Thymus (tissue), 11 donors: ENCODE results near the gene PPM1H. TPM values are rescaled to one million over a fixed set of nuclear protein-coding genes. Genes with fewer than 3 reads are reported as not detected.

Source experiments
- DNase-seq, 9 donors: peaks; one replicate each; pipeline ENCODE4 v3.0.0-alpha.2; 2013; ENCODE audit warnings: low spot score in 9 of 9, low read depth in 6 of 9, missing footprints in 1 of 9
- H3K27ac ChIP-seq, 2 donors: one replicate each; pipeline ENCODE4 v1.5.1; 2013; ENCODE audit warnings: control low read depth in 1 of 2, low read depth in 1 of 2, low read length in 1 of 2, mild to moderate bottlenecking in 1 of 2, moderate library complexity in 1 of 2
- H3K27me3 ChIP-seq, 2 donors: one replicate each; pipeline ENCODE4 v1.5.1; 2013; ENCODE audit warnings: low read length in 1 of 2; ENCODE audit not compliant: control insufficient read depth in 2 of 2, insufficient read depth in 1 of 2
- H3K36me3 ChIP-seq, 2 donors: one replicate each; pipeline ENCODE4 v1.5.1; 2013; ENCODE audit warnings: low read length in 1 of 2, mild to moderate bottlenecking in 1 of 2, moderate library complexity in 1 of 2; ENCODE audit not compliant: control insufficient read depth in 2 of 2, insufficient read depth in 2 of 2
- H3K4me1 ChIP-seq, 2 donors: one replicate each; pipeline ENCODE4 v1.5.1; 2013; ENCODE audit warnings: low read length in 2 of 2; ENCODE audit not compliant: control insufficient read depth in 2 of 2, insufficient read depth in 2 of 2
- H3K4me3 ChIP-seq, 2 donors: one replicate each; pipeline ENCODE4 v1.5.1; 2013; ENCODE audit warnings: low read length in 2 of 2, control low read depth in 1 of 2, mild to moderate bottlenecking in 1 of 2
- H3K9me3 ChIP-seq, 2 donors: one replicate each; pipeline ENCODE4 v1.5.1; 2013; ENCODE audit warnings: low read length in 1 of 2, mild to moderate bottlenecking in 1 of 2; ENCODE audit not compliant: control insufficient read depth in 2 of 2, insufficient read depth in 1 of 2
- WGBS: extraction: QIAGEN DNeasy Blood & Tissue Kit; methylation state at CpG from one replicate; pipeline ENCODE4 v1.1.7; 2013; 5-methylcytosine and 5-hydroxymethylcytosine counted together
- polyA plus RNA-seq: library from polyadenylated mRNA; stranded (reverse); fragments of 200-250 nt; gene quantifications from one replicate; pipeline ENCODE4 v1.2.3, GENCODE V29; 2013
- total RNA-seq: library from RNA; stranded (reverse); fragments of 120-200 nt; gene quantifications from one replicate; pipeline ENCODE4 v1.2.4, GENCODE V29; 2013
- donor health status: healthy.

The PPM1H gene
- total and polyA plus RNA-seq, 2 donors = 3.6 to 7.8 TPM

DNA sequence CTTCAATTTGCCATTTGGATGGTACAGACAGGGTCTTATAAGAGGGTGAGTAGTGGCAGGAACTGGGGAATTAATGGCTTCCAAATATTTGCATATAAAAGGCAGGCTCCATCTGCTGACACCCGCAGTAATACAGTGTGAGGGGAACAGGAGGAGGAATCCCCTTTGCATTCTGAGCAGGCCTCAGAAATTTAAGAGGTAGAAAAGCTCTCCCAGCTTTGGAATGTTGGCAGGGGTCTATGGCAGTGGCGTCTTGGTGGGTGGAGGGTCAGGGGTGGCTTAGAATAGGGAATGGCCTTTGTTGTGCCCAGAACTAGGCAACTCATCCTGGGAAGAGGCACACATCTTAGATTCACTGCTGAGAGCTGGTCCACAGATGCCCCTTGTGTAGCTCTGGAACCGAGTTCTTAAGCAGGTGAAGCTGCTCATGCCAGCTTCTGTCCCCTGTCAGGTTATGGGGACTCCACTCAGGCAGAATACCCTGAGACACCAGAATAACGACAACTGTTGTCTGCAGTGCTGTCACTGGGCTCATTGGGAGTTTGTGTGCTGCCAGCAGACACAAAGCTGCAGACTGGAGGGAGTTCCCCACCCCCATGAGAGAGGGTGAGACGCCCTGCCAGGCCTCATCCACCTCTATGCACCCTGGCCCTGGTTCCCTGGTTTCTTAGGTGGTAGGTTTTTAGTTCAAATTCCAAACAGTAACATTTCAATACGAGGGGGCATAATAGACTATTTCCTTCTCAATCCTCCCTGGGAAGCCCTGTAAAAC lies 278.2 kb downstream of the PPM1H start:
- Histone ChIP-seq H3K27ac (no peak overlapping the region), H3K4me1 (peaks cover 5 to 25% of the 10 kb centered on the region in 2 donors), H3K4me3 (no peak overlapping the region), H3K9me3 (no peaks in the 10 kb centered on the region), H3K36me3 (no peaks in the 10 kb centered on the region), H3K27me3 (no peaks in the 10 kb centered on the region)
- no peak for DNase-seq
- WGBS = 93% methylated on average over 6 of the region's 6 CpGs

DNA sequence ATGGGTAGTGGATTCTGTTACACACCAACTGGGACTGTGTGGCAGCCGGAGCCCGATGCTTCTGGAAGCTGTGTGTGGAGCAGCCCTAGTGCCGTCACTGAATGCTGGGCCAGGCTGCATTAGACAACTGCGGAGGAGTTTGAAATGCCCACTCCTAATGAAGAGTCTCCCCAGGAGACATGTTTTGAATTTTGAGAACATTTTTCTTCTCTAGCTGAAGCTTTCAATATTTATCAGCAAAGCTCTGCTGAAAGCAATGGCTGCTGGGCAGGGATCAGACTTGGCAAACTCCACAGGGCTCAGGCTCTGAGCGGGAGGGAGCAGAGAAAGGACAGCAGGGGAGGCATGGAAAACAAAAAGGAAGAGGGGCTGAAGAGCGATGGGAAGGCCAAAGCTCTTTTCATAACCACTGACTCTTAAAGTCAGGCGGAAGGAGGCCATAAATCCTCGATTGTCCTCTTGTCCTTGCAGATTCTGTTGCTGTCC lies 279.2 kb downstream of the PPM1H start:
- no peaks in the 10 kb centered on the region for H3K36me3 ChIP-seq
- no peaks in the 10 kb centered on the region for H3K27me3 ChIP-seq
- H3K9me3 ChIP-seq = no peaks in the 10 kb centered on the region
- WGBS = 98% methylated on average over 8 of the region's 8 CpGs
- no peak overlapping the region for H3K4me3 ChIP-seq
- no peak for DNase-seq
- H3K27ac ChIP-seq = no peak overlapping the region
- peaks cover 5 to 25% of the 10 kb centered on the region in 2 donors for H3K4me1 ChIP-seq

- Histone ChIP-seq H3K9me3 (no peaks in the 10 kb centered on the region), H3K27ac (no peak overlapping the region), H3K4me3 (no peak overlapping the region), H3K27me3 (no peaks in the 10 kb centered on the region), H3K4me1 (peaks cover 5 to 25% of the 10 kb centered on the region in 2 donors), H3K36me3 (no peaks in the 10 kb centered on the region)
- peak in 1 of 9 donors; percentile 54 for DNase-seq
- 65% methylated on average over 21 of the region's 21 CpGs for WGBS
Measured at GRCh38 chr12:62654326-62655241, 280.4 kb downstream of the PPM1H start.

GRCh38 chr12:62653740-62654139 lies 281.2 kb downstream of the PPM1H start:
- DNase-seq = no peak
- peaks cover 5 to 25% of the 10 kb centered on the region in 2 donors for H3K4me1 ChIP-seq
- no peak overlapping the region for H3K27ac ChIP-seq
- H3K4me3 ChIP-seq = no peak overlapping the region
- no peaks in the 10 kb centered on the region for H3K27me3 ChIP-seq
- H3K36me3 ChIP-seq = no peaks in the 10 kb centered on the region
- no peaks in the 10 kb centered on the region for H3K9me3 ChIP-seq
- WGBS = 96% methylated on average over 6 of the region's 6 CpGs

DNA sequence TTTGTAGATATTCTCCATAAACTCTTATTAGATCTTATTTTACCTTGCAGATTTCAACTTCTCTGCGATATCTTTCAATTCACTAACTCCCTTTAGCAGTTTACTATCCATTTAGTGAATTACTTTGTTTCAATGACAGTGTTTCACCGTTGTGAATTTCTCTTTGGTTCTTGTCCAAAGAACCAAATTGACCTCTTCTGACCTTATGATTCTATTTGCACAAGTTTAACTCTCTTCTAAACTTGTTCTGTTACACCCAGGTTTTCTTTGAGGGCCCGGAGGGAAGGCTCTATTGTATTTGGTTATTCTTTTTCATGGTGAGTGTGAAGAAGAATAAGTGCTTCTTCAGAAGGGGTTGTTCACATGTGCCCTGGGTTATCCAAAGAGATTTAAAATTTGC lies 281.6 kb downstream of the PPM1H start:
- Histone ChIP-seq H3K4me1 (peaks cover 5 to 25% of the 10 kb centered on the region in 2 donors), H3K36me3 (no peaks in the 10 kb centered on the region), H3K27ac (no peak overlapping the region), H3K4me3 (no peak overlapping the region), H3K9me3 (no peaks in the 10 kb centered on the region), H3K27me3 (no peaks in the 10 kb centered on the region)
- no peak for DNase-seq
- WGBS = 98% methylated on average over 3 of the region's 3 CpGs

DNA sequence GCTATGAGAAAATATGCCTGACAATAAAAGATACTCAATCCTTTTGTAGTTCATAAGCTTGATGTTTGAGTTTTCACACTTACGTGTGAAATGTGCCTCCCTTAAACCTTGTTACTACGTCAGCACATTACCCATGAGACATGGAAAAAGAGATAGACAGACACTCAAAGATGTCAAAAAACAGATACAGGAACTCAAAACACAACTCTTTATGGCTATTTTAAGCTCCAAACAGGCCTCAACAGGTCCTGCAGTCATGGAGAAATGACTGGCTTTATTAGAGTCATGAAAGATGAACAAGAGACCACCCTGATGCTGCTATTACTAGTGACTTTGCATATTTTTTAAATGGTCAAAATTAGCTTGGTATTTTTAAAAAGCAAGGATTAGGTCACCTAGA lies 283.8 kb downstream of the PPM1H start:
- no peaks in the 10 kb centered on the region for H3K9me3 ChIP-seq
- 97% methylated on average over 2 of the region's 2 CpGs for WGBS
- no peak for DNase-seq
- no peaks in the 10 kb centered on the region for H3K36me3 ChIP-seq
- H3K27me3 ChIP-seq = no peaks in the 10 kb centered on the region
- no peak overlapping the region for H3K27ac ChIP-seq
- H3K4me3 ChIP-seq = no peak overlapping the region
- H3K4me1 ChIP-seq = peaks cover 5 to 19% of the 10 kb centered on the region in 2 donors

- H3K4me3 ChIP-seq = no peak overlapping the region
- no peak overlapping the region for H3K27ac ChIP-seq
- no peak for DNase-seq
- H3K4me1 ChIP-seq = peaks cover 3 to 13% of the 10 kb centered on the region in 2 donors
- 91% methylated on average over 4 of the region's 4 CpGs for WGBS
- H3K9me3 ChIP-seq = no peaks in the 10 kb centered on the region
- H3K27me3 ChIP-seq = no peaks in the 10 kb centered on the region
- H3K36me3 ChIP-seq = no peaks in the 10 kb centered on the region
Measured at GRCh38 chr12:62649412-62650138, 285.4 kb downstream of the PPM1H start.

DNA sequence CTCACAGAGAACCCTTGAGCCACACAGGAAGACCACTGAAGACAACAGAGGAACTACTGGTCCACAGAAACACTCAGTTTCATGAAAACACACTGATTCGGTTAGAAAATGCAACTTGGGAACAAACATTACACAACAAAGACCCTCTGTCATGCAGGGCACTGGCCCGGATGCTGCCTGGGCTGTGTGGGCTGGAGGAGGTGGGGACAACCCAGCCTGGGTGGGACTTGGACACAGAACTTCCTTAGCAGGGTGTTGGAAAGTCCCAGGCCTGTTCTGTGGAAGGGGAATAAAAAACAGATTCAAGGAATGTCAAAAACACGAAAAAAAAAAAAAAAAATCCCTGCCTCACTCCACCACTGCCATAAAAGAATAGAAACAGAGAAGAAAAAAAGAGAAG lies 287.4 kb downstream of the PPM1H start:
- H3K9me3 ChIP-seq = no peaks in the 10 kb centered on the region
- no peak overlapping the region for H3K4me3 ChIP-seq
- peaks cover 0 to 4% of the 10 kb centered on the region in 2 donors for H3K4me1 ChIP-seq
- no peak overlapping the region for H3K27ac ChIP-seq
- H3K36me3 ChIP-seq = no peaks in the 10 kb centered on the region
- 87% methylated on average over 3 of the region's 3 CpGs for WGBS
- DNase-seq = no peak
- H3K27me3 ChIP-seq = no peaks in the 10 kb centered on the region
